WERI-Rb-1 (cell line): ENCODE results near the gene TMPRSS15.

Source experiments
- DNase-seq: peaks from one replicate; pipeline ENCODE4 v3.0.0-alpha.2; 2020
- H3K27ac ChIP-seq: fragments of 250-450 bp; sonication (Bioruptor Pico); 2 replicates; pipeline ENCODE4 v1.5.1; 2020; ENCODE audit warnings: mild to moderate bottlenecking, moderate library complexity
- H3K27me3 ChIP-seq: fragments of 250-450 bp; sonication (Bioruptor Pico); 2 replicates; pipeline ENCODE4 v1.5.1; 2021; ENCODE audit warnings: mild to moderate bottlenecking, low read depth, moderate library complexity; ENCODE audit not compliant: insufficient read depth, severe bottlenecking
- H3K36me3 ChIP-seq: fragments of 250-450 bp; sonication (Bioruptor Pico); 2 replicates; pipeline ENCODE4 v1.5.1; 2020; ENCODE audit warnings: mild to moderate bottlenecking, moderate library complexity
- H3K4me3 ChIP-seq: 2 replicates; pipeline ENCODE4 v1.5.1; 2011; ENCODE audit warnings: low read depth, mild to moderate bottlenecking, control low read depth, low read length
- H3K9me3 ChIP-seq: fragments of 250-450 bp; sonication (Bioruptor Pico); 2 replicates; pipeline ENCODE4 v1.5.1; 2021; ENCODE audit warnings: mild to moderate bottlenecking, moderate library complexity; ENCODE audit not compliant: severe bottlenecking
- TF ChIP-seq, protein P1 (sequence below): IDR thresholded peaks from 2 replicates; pipeline ENCODE4 v1.5.1; 2011; ENCODE audit warnings: low read depth, mild to moderate bottlenecking, control low read depth, inconsistent platforms, low read length

TMPRSS15 gene

DNA sequence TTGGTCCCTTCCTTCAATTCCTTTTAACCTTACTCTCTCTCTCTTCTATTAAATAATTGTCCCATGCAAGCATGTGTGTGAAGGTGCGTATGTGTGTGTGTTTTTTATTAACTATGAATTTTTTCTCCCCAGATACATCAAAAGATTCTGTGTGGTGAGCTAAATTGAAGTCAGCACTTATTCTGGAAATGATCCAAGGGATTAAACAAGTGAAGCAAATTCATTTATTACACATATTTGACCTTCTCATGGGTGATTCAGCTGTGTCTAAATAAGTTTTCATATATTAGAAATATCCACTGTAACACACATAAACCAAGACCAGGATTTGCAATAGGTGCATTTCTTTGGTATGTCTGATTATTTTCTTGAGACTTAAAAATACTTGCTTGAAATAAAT, 134.7 kb downstream of the TMPRSS15 start:
- no peaks in the 10 kb centered on the region for H3K27me3 ChIP-seq
- no peak overlapping the region for H3K27ac ChIP-seq
- no peaks in the 10 kb centered on the region for H3K9me3 ChIP-seq
- TF ChIP-seq, protein P1, sequence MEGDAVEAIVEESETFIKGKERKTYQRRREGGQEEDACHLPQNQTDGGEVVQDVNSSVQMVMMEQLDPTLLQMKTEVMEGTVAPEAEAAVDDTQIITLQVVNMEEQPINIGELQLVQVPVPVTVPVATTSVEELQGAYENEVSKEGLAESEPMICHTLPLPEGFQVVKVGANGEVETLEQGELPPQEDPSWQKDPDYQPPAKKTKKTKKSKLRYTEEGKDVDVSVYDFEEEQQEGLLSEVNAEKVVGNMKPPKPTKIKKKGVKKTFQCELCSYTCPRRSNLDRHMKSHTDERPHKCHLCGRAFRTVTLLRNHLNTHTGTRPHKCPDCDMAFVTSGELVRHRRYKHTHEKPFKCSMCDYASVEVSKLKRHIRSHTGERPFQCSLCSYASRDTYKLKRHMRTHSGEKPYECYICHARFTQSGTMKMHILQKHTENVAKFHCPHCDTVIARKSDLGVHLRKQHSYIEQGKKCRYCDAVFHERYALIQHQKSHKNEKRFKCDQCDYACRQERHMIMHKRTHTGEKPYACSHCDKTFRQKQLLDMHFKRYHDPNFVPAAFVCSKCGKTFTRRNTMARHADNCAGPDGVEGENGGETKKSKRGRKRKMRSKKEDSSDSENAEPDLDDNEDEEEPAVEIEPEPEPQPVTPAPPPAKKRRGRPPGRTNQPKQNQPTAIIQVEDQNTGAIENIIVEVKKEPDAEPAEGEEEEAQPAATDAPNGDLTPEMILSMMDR = no peak
- H3K4me3 ChIP-seq = no peak overlapping the region
- no peaks in the 10 kb centered on the region for H3K36me3 ChIP-seq
- DNase-seq = no peak

DNA sequence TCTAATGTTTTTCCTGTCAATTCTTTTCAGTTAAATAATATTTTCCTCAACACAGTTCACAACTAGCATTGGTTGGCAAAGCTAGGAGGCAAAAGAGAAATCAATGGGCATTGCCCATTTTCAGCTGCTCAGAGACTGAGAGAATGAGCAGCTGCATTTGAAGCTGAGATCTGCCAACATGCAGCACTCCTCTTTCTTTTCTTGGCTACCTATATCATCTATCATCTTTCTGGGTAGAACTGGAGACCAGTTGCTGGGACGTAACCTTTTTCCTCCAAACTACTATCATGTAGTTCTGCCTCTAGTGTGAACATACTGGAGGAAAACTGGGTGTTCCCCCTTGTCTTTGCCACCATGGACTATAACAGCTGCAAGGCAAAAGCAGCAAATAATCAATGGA, 136.1 kb downstream of the TMPRSS15 start:
- no peak for DNase-seq

DNA sequence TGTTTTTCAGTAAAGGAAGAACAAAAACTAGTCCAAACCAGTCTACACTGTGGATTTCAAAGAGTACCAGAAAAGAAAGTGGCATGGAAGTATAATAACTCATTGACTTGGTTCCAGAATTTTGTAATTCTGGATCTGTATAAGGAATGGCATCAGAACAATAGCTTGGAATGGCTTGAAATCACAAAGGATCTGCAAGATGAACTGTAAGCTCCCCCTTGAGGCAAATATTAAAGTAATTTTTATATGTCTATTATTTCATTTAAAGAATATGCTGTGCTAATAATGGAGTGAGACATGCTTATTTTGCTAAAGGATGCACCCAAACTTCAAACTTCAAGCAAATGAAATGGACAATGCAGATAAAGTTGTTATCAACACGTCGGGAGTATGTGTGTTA, 137.6 kb downstream of the TMPRSS15 start:
- Histone ChIP-seq H3K4me3 (no peak overlapping the region), H3K27ac (no peak overlapping the region), H3K27me3 (no peaks in the 10 kb centered on the region), H3K36me3 (no peaks in the 10 kb centered on the region), H3K9me3 (no peaks in the 10 kb centered on the region)
- TF ChIP-seq, protein P1 = no peak
- no peak for DNase-seq

More for the DNA sequence above, 136.1 kb downstream of the TMPRSS15 start:
- Histone ChIP-seq H3K36me3 (no peaks in the 10 kb centered on the region), H3K9me3 (no peaks in the 10 kb centered on the region), H3K27me3 (no peaks in the 10 kb centered on the region), H3K27ac (no peak overlapping the region), H3K4me3 (no peak overlapping the region)
- TF ChIP-seq, protein P1 = no peak

DNA sequence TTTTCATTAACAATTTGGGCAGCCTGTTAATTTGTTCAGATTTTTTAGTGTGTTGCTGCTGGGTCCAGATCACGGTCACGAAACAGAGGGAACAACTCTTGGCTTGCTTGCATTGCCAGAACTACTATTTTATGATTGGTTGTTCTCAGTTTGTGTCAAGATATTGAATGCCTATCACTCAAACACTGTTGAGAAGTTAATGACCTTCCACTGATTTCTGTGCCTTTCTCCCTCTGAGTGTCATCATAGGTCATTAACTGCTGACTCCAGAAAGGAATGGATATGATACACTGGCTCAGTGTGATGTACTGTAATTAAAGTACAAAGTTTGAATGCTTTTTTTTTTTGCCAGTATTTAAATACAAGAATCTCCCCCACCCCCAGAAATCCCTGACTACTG, 149.8 kb downstream of the TMPRSS15 start:
- no peak for DNase-seq
- Histone ChIP-seq H3K27me3 (no peaks in the 10 kb centered on the region), H3K4me3 (no peak overlapping the region), H3K36me3 (no peaks in the 10 kb centered on the region), H3K27ac (no peak overlapping the region), H3K9me3 (no peaks in the 10 kb centered on the region)
- TF ChIP-seq, protein P1 = no peak

DNA sequence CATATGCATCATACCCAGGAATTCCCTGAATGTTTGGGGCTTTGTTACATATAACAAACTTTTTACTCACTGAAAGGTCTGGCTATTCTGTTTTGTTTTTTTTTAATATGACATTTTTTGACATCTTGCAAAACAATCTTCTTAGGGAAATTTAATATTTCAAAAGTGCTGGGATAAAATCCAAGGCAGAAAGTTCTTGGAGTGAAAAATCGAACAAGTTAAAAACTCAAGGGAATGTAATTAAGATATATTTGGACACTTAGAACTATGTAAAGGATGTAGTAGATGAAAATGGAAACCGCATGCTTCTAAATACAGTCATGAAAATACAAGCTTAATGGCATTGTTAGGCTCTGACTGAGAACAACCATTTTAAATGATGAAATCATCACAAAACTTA, 150.4 kb downstream of the TMPRSS15 start:
- no peaks in the 10 kb centered on the region for H3K36me3 ChIP-seq
- no peaks in the 10 kb centered on the region for H3K27me3 ChIP-seq
- H3K9me3 ChIP-seq = no peaks in the 10 kb centered on the region
- no peak for DNase-seq
- no peak overlapping the region for H3K27ac ChIP-seq
- TF ChIP-seq, protein P1 = no peak
- no peak overlapping the region for H3K4me3 ChIP-seq

DNA sequence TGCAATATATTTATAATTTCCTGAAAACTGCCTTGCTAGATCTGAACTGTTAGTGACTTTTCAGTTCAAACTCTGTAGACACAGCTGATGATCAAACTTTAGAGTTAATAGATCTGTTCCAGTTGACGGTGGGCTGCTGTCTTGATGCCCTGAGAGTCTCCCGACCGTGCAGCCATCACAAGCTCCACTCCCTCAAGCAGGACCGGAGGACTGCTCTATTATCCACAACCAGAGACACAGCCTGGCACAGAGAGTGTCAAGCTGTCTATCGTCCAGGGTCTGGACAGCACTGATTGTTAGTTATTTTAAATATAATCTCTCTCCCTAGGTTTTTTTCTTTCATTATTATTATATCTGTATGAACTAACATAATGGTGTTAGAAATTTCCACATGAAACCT, 150.9 kb downstream of the TMPRSS15 start:
- Histone ChIP-seq H3K4me3 (no peak overlapping the region), H3K27me3 (no peaks in the 10 kb centered on the region), H3K9me3 (no peaks in the 10 kb centered on the region), H3K27ac (no peak overlapping the region), H3K36me3 (no peaks in the 10 kb centered on the region)
- DNase-seq = no peak
- TF ChIP-seq, protein P1 = no peak
